HG03196 (cell line): ENCODE measurements around the gene TRPV5.

Experiments
- ATAC-seq: cut with Tn5 transposase; IDR thresholded peaks from one replicate; pipeline ENCODE4 v1.9.1; 2021; ENCODE audit not compliant: unreplicated experiment

The TRPV5 gene

GRCh38 chr7:142873281-142873784 lies 60.2 kb downstream of the TRPV5 start:
- ATAC-seq, result no peak

- ATAC-seq, result no peak
Measured at GRCh38 chr7:142872106-142872675, 61.4 kb downstream of the TRPV5 start.

GRCh38 chr7:142871260-142872105 lies 62.1 kb downstream of the TRPV5 start:
- no peak for ATAC-seq

- ATAC-seq, result no peak
Measured at GRCh38 chr7:142870566-142871259, 62.8 kb downstream of the TRPV5 start.

- ATAC-seq, result no peak
Measured at GRCh38 chr7:142870147-142870559, 63.4 kb downstream of the TRPV5 start.

- ATAC-seq, result no peak
Measured at GRCh38 chr7:142869434-142869833, 64.1 kb downstream of the TRPV5 start.

GRCh38 chr7:142868986-142869415 lies 64.5 kb downstream of the TRPV5 start:
- ATAC-seq, result no peak

- no peak for ATAC-seq
Measured at GRCh38 chr7:142868188-142868985, 65.2 kb downstream of the TRPV5 start.

GRCh38 chr7:142867398-142868187 lies 66.0 kb downstream of the TRPV5 start:
- ATAC-seq, result no peak

- no peak for ATAC-seq
Measured at GRCh38 chr7:142867097-142867378, 66.5 kb downstream of the TRPV5 start.

- no peak for ATAC-seq
Measured at GRCh38 chr7:142866361-142867096, 67.0 kb downstream of the TRPV5 start.

- no peak for ATAC-seq
Measured at GRCh38 chr7:142865766-142866165, 67.8 kb downstream of the TRPV5 start.

GRCh38 chr7:142864980-142865747 lies 68.4 kb downstream of the TRPV5 start:
- no peak for ATAC-seq

GRCh38 chr7:142863891-142864685 lies 69.5 kb downstream of the TRPV5 start:
- no peak for ATAC-seq

- ATAC-seq, result no peak
Measured at GRCh38 chr7:142862786-142863400, 70.7 kb downstream of the TRPV5 start.

- ATAC-seq, result no peak
Measured at GRCh38 chr7:142862351-142862750, 71.2 kb downstream of the TRPV5 start.

GRCh38 chr7:142860968-142861367 lies 72.6 kb downstream of the TRPV5 start:
- ATAC-seq, result no peak

GRCh38 chr7:142859829-142860228 lies 73.7 kb downstream of the TRPV5 start:
- no peak for ATAC-seq
